HepG2 (cell line): ENCODE data around the gene SLC2A4. TPM values are rescaled to one million over a fixed set of nuclear protein-coding genes. Genes with fewer than 3 reads are reported as not detected.

Experiments used
- KAT7 ChIP-seq: IDR thresholded peaks from 2 replicates; pipeline ENCODE4 v1.6.1; 2018; ENCODE audit warnings: borderline replicate concordance, missing compliant biosample characterization
- KLF9 ChIP-seq: IDR thresholded peaks from 2 replicates; pipeline ENCODE4 v1.6.1; 2016; ENCODE audit warnings: low read depth
- PHB2 ChIP-seq: fragments of 450-650 bp; IDR thresholded peaks from 2 replicates; pipeline ENCODE4 v1.6.1; 2018; ENCODE audit not compliant: partially characterized antibody
- RFX3 ChIP-seq: IDR thresholded peaks from 2 replicates; pipeline ENCODE4 v1.6.1; 2016; ENCODE audit warnings: missing biosample characterization, missing genetic modification reagents
- SATB2 ChIP-seq: sonication (generic); formaldehyde crosslinking; IDR thresholded peaks from 2 replicates; pipeline ENCODE4 v1.5.0; 2020; ENCODE audit warnings: missing genetic modification reagents
- SMAD9 ChIP-seq: sonication (generic); formaldehyde crosslinking; IDR thresholded peaks from 2 replicates; pipeline ENCODE4 v1.5.1; 2020; ENCODE audit warnings: mild to moderate bottlenecking, missing genetic modification reagents
- SP140L ChIP-seq: sonication (generic); formaldehyde crosslinking; IDR thresholded peaks from 2 replicates; pipeline ENCODE4 v1.4.0; 2020; ENCODE audit warnings: missing genetic modification reagents, borderline replicate concordance
- SRSF1 ChIP-seq: fragments of 200-400 bp; formaldehyde crosslinking; optimal IDR thresholded peaks from 2 replicates; pipeline ENCODE3; 2017; ENCODE audit warnings: mild to moderate bottlenecking, low read depth, low read length, moderate library complexity
- ZBTB1 ChIP-seq: sonication (generic); formaldehyde crosslinking; IDR thresholded peaks from 2 replicates; pipeline ENCODE4 v1.4.0; 2020; ENCODE audit warnings: missing genetic modification reagents, borderline replicate concordance
- ZNF670 ChIP-seq: sonication (generic); formaldehyde crosslinking; IDR thresholded peaks from 2 replicates; pipeline ENCODE4 v1.8.0; 2022; ENCODE audit warnings: mild to moderate bottlenecking, missing genetic modification reagents, borderline replicate concordance
- ZNF775 ChIP-seq: sonication (generic); formaldehyde crosslinking; IDR thresholded peaks from 2 replicates; pipeline ENCODE4 v1.4.0; 2020; ENCODE audit warnings: missing genetic modification reagents, mild to moderate bottlenecking, moderate library complexity, borderline replicate concordance
- ZSCAN20 ChIP-seq: sonication (generic); formaldehyde crosslinking; IDR thresholded peaks from 2 replicates; pipeline ENCODE4 v1.4.0; 2020; ENCODE audit warnings: missing genetic modification reagents, mild to moderate bottlenecking, borderline replicate concordance
- polyA plus RNA-seq, 8 experiments: library from polyadenylated mRNA; depleted of rRNA in 3 of 8; stranded (reverse) in 7 of 8; unstranded in 1 of 8; fragments of >200 nt; fragmentation: Illumina TruSeq in 4 of 8; extraction: Trizol in 4 of 8; gene quantifications; 2 replicates each; pipeline versions ENCODE4 v1.2.1 to v1.2.3, GENCODE V29; 2011 to 2016; ENCODE audit warnings: low read depth in 4 of 8, missing spikeins in 1 of 8, mixed read lengths in 1 of 8; ENCODE audit not compliant: insufficient read depth in 1 of 8
- total RNA-seq, 5 experiments: library from RNA; depleted of rRNA; stranded (reverse); fragments of >200 nt; fragmentation: Illumina TruSeq; extraction: Trizol; gene quantifications; 2 replicates each; pipeline ENCODE4 v1.2.3, GENCODE V29; 2016; ENCODE audit warnings: low read depth in 1 of 5
- TF ChIP-seq, protein P1 (sequence below): sonication (generic); formaldehyde crosslinking; IDR thresholded peaks from 2 replicates; pipeline ENCODE4 v1.5.0; 2020; ENCODE audit warnings: mild to moderate bottlenecking, missing genetic modification reagents
- TF ChIP-seq, protein P2 (sequence below): sonication (generic); formaldehyde crosslinking; IDR thresholded peaks from 2 replicates; pipeline ENCODE4 v1.8.1; 2023; ENCODE audit warnings: missing genetic modification reagents, mild to moderate bottlenecking, borderline replicate concordance
- TF ChIP-seq, protein P3 (sequence below): sonication (generic); formaldehyde crosslinking; IDR thresholded peaks from 2 replicates; pipeline ENCODE4 v1.4.0; 2020; ENCODE audit warnings: missing genetic modification reagents
- TF ChIP-seq, protein P4 (sequence below): sonication (generic); formaldehyde crosslinking; conservative IDR thresholded peaks from 2 replicates; pipeline ENCODE4 v1.8.0; 2022; ENCODE audit warnings: missing genetic modification reagents
- TF ChIP-seq, protein P5 (sequence below): sonication (generic); formaldehyde crosslinking; IDR thresholded peaks from 2 replicates; pipeline ENCODE4 v1.4.0; 2020; ENCODE audit warnings: missing genetic modification reagents
- TF ChIP-seq, protein P6 (sequence below): sonication (generic); formaldehyde crosslinking; IDR thresholded peaks from 2 replicates; pipeline ENCODE4 v1.5.0; 2020; ENCODE audit warnings: missing genetic modification reagents, mild to moderate bottlenecking, borderline replicate concordance
- TF ChIP-seq, protein P7 (sequence below): sonication (generic); formaldehyde crosslinking; IDR thresholded peaks from 2 replicates; pipeline ENCODE4 v1.9.0; 2021; ENCODE audit warnings: missing genetic modification reagents, borderline replicate concordance

SLC2A4 gene
- total and polyA plus RNA-seq, 2 of the 13 experiments (the other 11 are each of a cell fraction or from before 2014, with no cell fraction given) = 4.9 to 5.8 TPM

DNA sequence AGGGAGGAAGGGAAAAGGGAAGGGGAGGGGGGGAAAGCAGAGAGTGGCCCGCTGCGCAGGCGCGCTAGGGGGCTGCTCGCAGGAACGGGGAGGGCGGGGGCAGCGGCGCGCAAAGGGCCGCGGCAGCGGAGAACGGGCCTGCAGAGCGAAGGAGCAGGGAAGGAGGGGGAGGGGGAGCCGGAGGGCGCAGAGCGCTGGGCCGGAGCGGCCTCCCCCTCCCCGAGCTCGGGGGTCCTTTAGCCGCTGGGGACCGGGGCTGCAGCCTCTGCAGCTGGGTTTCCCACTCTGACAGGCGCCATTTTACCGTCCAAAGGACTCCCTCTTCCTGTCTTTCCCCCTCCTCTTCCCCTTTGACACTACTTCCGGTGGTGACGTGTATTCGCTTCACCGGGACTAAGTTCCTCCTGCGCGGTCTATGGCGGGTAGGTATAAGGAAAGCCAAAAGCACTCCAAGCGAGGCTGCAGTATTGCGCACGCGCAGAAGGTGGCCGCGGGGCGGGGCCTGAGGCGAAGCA, 29.8 kb upstream of the SLC2A4 start, which contains the start of gene CTDNEP1 (continued):
- TF ChIP-seq, protein P1, sequence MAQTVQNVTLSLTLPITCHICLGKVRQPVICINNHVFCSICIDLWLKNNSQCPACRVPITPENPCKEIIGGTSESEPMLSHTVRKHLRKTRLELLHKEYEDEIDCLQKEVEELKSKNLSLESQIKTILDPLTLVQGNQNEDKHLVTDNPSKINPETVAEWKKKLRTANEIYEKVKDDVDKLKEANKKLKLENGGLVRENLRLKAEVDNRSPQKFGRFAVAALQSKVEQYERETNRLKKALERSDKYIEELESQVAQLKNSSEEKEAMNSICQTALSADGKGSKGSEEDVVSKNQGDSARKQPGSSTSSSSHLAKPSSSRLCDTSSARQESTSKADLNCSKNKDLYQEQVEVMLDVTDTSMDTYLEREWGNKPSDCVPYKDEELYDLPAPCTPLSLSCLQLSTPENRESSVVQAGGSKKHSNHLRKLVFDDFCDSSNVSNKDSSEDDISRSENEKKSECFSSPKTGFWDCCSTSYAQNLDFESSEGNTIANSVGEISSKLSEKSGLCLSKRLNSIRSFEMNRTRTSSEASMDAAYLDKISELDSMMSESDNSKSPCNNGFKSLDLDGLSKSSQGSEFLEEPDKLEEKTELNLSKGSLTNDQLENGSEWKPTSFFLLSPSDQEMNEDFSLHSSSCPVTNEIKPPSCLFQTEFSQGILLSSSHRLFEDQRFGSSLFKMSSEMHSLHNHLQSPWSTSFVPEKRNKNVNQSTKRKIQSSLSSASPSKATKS = no peak
- TF ChIP-seq, protein P2, sequence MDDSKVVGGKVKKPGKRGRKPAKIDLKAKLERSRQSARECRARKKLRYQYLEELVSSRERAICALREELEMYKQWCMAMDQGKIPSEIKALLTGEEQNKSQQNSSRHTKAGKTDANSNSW = no peak
- TF ChIP-seq PHB2 (no peak), RFX3 (CRISPR knock-in tag) (no peak), SP140L (CRISPR knock-in tag) (no peak), KAT7 (no peak), KLF9 (CRISPR knock-in tag) (no peak), ZSCAN20 (CRISPR knock-in tag) (no peak), SATB2 (no peak), ZNF670 (CRISPR knock-in tag) (no peak), ZNF775 (CRISPR knock-in tag) (no peak), SMAD9 (CRISPR knock-in tag) (no peak), ZBTB1 (CRISPR knock-in tag) (no peak), SRSF1 (no peak)
- TF ChIP-seq, protein P3, sequence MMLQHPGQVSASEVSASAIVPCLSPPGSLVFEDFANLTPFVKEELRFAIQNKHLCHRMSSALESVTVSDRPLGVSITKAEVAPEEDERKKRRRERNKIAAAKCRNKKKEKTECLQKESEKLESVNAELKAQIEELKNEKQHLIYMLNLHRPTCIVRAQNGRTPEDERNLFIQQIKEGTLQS (CRISPR knock-in tag) = 0 out of 2 replicates have a peak, but pooled peaks have one; percentile 6
- TF ChIP-seq, protein P4, sequence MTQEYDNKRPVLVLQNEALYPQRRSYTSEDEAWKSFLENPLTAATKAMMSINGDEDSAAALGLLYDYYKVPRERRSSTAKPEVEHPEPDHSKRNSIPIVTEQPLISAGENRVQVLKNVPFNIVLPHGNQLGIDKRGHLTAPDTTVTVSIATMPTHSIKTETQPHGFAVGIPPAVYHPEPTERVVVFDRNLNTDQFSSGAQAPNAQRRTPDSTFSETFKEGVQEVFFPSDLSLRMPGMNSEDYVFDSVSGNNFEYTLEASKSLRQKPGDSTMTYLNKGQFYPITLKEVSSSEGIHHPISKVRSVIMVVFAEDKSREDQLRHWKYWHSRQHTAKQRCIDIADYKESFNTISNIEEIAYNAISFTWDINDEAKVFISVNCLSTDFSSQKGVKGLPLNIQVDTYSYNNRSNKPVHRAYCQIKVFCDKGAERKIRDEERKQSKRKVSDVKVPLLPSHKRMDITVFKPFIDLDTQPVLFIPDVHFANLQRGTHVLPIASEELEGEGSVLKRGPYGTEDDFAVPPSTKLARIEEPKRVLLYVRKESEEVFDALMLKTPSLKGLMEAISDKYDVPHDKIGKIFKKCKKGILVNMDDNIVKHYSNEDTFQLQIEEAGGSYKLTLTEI = no peak
- TF ChIP-seq, protein P5, sequence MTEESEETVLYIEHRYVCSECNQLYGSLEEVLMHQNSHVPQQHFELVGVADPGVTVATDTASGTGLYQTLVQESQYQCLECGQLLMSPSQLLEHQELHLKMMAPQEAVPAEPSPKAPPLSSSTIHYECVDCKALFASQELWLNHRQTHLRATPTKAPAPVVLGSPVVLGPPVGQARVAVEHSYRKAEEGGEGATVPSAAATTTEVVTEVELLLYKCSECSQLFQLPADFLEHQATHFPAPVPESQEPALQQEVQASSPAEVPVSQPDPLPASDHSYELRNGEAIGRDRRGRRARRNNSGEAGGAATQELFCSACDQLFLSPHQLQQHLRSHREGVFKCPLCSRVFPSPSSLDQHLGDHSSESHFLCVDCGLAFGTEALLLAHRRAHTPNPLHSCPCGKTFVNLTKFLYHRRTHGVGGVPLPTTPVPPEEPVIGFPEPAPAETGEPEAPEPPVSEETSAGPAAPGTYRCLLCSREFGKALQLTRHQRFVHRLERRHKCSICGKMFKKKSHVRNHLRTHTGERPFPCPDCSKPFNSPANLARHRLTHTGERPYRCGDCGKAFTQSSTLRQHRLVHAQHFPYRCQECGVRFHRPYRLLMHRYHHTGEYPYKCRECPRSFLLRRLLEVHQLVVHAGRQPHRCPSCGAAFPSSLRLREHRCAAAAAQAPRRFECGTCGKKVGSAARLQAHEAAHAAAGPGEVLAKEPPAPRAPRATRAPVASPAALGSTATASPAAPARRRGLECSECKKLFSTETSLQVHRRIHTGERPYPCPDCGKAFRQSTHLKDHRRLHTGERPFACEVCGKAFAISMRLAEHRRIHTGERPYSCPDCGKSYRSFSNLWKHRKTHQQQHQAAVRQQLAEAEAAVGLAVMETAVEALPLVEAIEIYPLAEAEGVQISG (CRISPR knock-in tag) = no peak
- TF ChIP-seq, protein P6, sequence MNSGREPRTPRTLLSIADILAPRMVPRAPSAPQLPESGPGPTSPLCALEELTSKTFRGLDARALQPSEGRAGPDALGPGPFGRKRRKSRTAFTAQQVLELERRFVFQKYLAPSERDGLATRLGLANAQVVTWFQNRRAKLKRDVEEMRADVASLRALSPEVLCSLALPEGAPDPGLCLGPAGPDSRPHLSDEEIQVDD = no peak
- TF ChIP-seq, protein P7, sequence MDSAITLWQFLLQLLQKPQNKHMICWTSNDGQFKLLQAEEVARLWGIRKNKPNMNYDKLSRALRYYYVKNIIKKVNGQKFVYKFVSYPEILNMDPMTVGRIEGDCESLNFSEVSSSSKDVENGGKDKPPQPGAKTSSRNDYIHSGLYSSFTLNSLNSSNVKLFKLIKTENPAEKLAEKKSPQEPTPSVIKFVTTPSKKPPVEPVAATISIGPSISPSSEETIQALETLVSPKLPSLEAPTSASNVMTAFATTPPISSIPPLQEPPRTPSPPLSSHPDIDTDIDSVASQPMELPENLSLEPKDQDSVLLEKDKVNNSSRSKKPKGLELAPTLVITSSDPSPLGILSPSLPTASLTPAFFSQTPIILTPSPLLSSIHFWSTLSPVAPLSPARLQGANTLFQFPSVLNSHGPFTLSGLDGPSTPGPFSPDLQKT (CRISPR knock-in tag) = no peak
